LHCN-M2 (cell line): ENCODE results near the gene PICALM. TPM values are rescaled to one million over a fixed set of nuclear protein-coding genes. Genes with fewer than 3 reads are reported as not detected.
A peak's percentile ranks its signal among the peaks of the same experiment; 100 is the strongest.

ENCODE experiments used
- DNase-seq: peaks from one replicate; pipeline ENCODE4 v3.0.0-alpha.2; 2012; ENCODE audit warnings: low read depth
- total RNA-seq: library from RNA; depleted of rRNA; stranded (reverse); fragments of >200 nt; gene quantifications from 2 replicates; pipeline ENCODE4 v1.2.3, GENCODE V29; 2014

The PICALM gene
- total RNA-seq, 1 experiment from 2014 or later, result 186 TPM

GRCh38 chr11:86050196-86050709 is 18.6 kb downstream of the PICALM start:
- DNase-seq, result no peak

- peak; percentile 70 for DNase-seq
Measured at GRCh38 chr11:86047275-86047991, 21.5 kb downstream of the PICALM start.

DNA sequence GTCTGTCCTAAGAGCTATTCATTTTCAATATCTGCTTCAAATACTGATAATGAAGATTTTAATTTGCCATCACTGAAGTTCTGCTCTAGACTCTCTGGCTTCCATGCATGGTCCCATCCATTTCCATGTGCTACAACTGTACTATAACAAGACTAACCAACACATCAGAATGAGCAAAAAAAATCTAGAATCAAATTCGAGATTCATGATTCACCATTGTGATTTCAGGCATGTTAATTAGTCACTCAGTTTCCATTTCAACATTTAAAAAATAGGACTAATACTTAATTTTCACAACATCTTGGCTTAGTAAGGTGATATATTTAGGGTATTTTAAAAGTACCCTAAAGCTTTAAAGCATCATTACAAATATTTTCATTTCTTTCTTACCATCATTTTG is 22.8 kb downstream of the PICALM start:
- no peak for DNase-seq

GRCh38 chr11:86043765-86044503 is 24.9 kb downstream of the PICALM start:
- no peak for DNase-seq

DNA sequence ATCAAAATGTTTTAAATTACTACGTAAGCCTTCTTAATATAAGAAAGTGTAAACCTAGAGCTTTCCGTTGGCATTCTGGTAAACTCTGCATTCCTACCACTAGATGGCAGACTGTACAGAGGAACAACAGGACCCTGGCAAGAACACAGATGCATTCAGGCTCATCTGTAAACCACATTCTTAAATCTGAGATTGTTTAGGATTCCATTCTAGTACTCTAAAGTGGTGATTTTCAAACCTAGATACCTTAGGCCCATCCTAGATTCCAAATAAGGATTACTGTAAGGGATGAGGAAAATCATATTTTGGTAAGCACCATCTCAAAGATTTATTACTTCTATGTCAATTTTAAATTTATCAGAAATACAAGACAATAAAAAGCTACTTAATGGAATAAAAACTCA is 26.9 kb downstream of the PICALM start:
- peak; percentile 89 for DNase-seq

- no peak for DNase-seq
Measured at GRCh38 chr11:86040919-86041850, 27.7 kb downstream of the PICALM start.

- no peak for DNase-seq
Measured at GRCh38 chr11:86039094-86039493, 29.8 kb downstream of the PICALM start.

DNA sequence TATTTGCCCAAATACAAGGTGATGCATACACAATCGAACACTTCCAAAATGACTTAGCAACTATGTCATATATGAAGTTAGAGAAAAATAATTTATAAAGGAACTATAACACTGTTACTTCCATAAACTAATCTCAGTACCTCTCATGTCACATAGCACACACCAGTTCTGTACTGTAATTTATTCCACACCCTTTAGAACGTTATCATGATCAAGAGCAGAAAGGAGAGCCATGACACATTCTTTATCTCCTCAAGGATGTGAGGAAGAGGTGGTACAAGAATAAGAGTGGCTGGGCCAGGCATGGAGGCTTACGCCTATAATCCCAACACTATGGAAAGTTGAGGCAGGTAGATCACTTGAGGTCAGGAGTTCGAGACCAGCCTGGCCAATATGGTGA is 31.1 kb downstream of the PICALM start:
- DNase-seq, result no peak

GRCh38 chr11:86035920-86036319 is 33.0 kb downstream of the PICALM start:
- no peak for DNase-seq

- DNase-seq, result peak; percentile 36
Measured at GRCh38 chr11:86035164-86035563, 33.7 kb downstream of the PICALM start.

GRCh38 chr11:86034710-86035109 is 34.2 kb downstream of the PICALM start:
- DNase-seq, result no peak

DNA sequence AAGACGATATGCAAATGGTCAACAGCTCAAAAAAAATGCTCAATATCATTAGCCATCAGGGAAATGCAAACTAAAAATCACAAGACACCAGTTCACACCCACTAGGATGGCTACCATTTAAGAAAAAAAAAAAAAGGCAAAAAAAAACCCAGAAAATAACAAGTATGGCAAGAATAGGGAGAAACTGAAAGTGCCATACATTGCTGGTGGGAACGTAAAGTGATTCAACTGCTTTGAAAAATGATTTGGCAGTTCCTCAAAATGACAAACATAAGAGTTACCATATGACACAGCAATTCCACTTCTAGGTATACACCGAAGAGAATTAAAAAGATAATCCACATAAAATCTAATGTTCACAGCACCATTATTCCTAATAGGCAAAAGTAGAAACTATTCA is 47.5 kb downstream of the PICALM start:
- DNase-seq, result no peak

- no peak for DNase-seq
Measured at GRCh38 chr11:86018249-86018648, 50.6 kb downstream of the PICALM start.

DNA sequence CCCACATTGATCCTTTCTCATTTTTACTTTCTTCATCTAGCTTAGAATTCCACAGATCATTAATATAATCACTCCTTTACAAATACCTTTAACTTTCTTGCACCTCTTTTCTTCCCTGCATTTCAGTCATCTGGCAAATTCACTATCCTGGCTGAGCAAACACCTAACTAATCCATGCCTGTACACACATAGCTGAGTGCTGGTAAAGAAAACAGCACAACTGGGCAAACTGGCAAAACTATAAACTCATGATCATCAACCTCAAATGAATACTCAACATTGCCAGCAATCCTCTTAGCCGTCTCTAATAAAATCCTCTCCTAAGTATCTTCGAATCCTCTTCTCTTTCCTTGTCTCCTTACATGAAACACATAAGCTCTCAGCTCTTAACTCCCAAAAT is 52.4 kb downstream of the PICALM start:
- no peak for DNase-seq

DNA sequence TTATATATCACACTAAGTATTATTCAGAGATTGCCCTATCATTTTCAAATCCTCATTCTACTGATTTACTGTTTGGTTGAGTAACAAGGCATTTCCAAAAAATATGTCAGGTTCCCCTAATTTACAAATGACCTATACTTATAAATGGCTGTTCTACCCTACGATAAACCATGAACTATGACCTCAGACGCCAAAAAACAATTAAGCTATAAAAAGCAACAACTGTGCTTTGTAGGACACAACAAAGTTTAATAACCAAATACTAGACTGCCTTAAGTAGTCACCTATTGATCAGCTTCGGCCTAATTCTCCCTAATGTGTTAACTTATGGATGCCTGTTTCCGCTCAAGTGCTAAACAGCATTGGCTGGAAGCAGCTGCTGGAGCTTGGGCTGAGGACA is 53.2 kb downstream of the PICALM start:
- DNase-seq, result no peak

DNA sequence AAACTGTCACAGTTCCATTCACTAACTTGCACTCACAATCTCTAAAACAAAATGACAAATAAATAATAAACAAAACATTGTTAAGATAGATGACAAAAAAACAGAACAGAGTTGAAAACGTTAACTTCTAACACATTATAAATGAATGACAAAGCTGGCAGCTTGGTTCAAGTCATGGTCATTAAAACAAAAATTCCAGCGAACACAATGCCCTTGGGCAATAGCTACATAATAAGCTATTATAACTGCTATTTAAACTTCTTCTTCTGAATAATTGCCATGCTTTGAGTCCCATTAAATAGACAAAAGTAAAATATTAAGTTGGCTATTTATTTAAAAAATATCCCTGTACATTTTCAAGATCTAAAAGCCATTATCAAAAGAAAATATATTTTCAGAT is 54.7 kb downstream of the PICALM start:
- DNase-seq, result no peak

- no peak for DNase-seq
Measured at GRCh38 chr11:86013713-86014112, 55.2 kb downstream of the PICALM start.

DNA sequence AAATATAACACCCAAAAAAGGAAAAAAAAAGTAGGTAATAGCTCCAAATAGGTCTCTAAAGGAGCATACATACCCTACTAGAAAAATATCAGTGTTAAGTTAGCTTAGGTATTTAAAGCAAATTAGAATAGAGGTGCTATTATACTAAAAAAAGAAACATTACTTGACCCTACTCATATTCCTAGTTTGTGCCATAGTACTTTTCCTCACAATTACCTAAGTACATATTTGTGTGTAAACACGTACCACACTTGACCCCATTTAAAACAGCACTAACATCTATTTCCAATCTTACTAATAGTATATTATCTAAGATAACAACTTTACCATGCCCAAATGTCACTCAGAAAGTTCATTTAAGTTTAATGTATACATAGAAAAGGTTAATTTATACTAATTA is 57.7 kb downstream of the PICALM start:
- no peak for DNase-seq

DNA sequence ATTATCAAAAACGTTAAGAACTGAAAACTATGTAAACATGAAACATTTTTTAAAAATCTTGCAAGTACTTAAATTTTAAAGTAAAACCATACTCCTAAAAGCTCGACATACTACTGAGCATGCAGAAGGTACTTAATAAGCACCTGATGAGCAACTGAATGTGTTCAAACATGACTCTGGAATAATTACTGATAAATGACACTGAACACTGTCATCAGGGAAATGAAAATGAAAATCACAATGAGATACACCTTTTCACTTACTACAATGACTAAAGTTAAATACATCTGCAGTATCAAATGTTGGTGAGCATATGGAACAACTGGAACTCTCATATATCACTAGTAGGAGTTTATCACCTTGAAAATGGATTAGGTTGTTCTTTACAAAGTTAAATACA is 65.2 kb downstream of the PICALM start:
- DNase-seq, result no peak

DNA sequence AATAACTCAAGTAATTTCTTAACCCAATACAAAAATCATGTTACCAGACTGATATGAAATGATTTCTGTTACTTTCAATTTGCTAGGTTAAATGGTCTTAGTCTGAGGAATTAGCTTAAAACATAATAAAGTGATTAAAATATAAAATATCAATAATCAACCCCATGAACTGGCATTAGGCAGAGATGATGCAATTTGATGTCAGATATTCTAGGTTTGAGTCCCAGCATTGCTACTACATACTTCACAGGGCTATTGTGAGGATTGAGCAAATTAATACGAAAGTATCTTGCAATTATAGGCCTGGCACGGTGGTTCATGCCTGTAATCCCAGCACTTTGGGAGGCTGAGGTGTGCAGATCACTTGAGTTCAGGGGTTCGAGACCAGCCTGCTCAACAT is 66.5 kb downstream of the PICALM start:
- no peak for DNase-seq

- no peak for DNase-seq
Measured at GRCh38 chr11:85991508-85991907, 77.4 kb downstream of the PICALM start.

GRCh38 chr11:85989746-85990145 is 79.1 kb downstream of the PICALM start:
- no peak for DNase-seq
